Measurements from ENCODE around the gene FAM98A.

Gene FAM98A

DNA sequence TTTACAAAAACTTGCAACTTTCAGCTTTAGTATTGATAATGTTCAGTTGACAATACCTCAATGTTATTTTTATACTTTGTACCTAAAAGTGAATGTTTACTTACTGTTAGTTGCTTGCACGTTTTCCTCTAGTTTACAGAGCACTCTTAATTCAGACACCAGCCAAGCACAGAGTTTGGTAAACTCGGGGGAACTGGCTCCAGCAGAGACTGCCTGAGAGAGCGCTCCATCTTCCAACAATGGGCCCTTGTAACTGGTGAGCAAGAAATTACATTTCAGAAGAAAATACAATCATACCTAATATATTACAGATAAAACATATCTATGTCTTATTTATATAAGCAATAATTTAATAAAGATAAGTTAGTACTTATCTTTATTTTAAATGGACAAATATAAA is 3.7 kb downstream of the FAM98A start:
- peak in 1 of 2 donors; percentile 23 for DNase-seq

DNA sequence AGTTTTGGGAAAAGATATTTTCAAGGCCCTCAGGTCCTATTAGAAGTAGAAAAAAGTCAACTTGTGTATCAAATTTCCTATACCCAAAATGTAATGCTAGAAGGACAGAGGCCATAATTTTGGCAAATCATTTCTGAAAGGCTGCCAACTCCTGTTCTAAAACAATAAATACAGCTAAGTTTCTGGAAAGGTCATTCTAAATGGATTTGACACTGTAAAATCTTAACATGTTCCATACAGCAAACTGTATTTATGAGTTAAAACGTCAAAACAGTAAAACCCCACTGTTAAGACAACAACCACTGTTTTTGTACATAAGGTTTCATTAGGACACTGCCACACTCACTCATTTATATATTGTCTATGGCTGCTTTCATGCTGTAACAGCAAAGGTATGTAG is 9.7 kb downstream of the FAM98A start:
- DNase-seq: no peak

DNA sequence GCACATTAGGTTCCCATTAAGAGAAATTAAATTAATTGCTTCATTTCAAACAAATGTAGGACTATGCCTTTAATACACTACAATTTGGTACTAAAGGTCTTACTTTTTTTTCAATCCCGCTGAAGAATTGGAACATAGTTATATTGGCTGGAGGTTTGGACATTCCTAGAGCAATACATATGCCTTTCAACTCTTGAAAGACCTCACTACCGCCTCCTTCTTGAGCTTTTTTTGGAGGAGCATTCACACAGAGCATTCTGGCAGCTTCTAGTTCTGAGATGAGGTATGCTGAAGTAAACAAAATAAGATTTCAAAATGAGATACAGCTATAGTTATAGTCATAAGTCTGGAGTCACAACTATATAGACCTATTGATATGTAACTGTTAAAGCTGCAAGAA is 10.9 kb downstream of the FAM98A start:
- no peak for DNase-seq

- DNase-seq: no peak
Observed at GRCh38 chr2:33586766-33587165, 12.3 kb downstream of the FAM98A start.

DNA sequence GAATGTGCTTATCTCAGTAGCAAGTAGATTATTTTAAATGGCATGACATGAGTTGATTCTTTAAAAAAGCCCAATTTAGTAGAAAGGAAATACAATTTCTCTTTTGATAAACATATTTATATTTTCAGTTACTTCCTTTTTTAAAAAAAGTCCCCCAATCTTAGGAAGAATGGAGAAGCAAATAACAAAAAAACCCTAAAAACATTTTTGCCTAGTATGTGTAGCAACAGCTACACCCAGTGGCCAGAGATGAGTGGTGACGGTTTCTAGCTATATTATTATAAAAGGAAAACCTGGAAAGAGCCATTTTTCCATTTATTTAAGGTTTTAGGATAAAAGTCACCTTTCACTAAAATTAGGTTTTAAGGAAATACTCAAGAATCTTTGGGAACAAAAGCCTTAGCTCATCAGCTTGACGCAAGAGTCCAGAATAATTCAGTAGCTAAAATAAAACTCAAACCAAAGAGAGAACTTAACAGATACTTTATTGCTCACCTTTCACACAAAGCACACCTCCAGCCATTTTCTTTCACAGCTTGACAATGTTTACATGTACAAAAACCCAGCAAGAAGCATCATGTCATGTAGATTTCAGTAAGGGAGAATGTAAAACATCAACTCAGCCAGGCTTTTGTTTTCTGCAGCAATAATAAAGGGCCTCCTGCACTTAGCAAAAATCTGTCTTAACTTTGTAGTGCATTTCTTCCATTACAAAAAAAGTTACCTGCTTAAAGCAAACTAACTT is 15.7 kb downstream of the FAM98A start:
- DNase-seq: peak in 1 of 2 donors; percentile 82

- no peak for DNase-seq
Observed at GRCh38 chr2:33581872-33582271, 17.2 kb downstream of the FAM98A start.

- DNase-seq: no peak
Observed at GRCh38 chr2:33579227-33579626, 19.9 kb downstream of the FAM98A start.

- DNase-seq: no peak
Observed at GRCh38 chr2:33577668-33578067, 21.4 kb downstream of the FAM98A start.

DNA sequence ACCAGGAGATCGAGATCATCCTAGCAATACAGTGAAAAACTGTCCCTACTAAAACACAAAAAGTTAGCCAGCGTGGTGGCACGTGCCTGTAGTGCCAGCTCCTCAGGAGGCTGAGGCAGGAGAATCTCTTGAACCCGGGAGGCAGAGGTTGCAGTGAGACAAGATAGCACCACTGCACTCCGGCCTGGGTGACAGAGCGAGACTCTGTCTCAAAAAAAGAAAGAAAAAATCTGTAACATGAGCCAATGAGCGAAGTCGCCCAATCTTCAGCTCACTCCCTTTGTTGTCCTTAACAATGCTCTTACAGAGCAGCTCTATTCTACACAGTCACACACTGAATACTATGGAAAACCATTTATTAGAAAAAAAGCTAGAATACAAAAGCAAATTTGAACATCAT is 22.0 kb downstream of the FAM98A start:
- peak in 1 of 2 donors; percentile 57 for DNase-seq

- DNase-seq: no peak
Observed at GRCh38 chr2:33573657-33574056, 25.4 kb downstream of the FAM98A start.

DNA sequence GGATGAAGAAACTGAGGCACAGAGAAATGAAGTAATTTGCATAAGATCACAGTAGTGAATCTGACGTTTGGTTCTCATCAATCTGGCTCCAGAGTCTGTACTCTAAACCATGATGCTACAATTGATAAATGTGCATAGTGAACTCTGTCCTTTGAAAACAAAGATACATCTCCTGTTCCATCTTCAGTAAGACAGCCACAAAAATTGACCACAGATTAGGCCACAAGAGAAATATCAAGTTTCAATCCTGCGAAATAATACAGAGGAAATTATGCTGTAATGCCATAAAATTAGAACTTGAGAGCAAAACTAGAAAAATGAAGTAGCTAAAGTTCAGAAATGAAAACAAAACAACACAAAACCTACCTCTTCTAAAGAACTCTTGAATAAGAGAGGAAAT is 28.4 kb downstream of the FAM98A start:
- no peak for DNase-seq

DNA sequence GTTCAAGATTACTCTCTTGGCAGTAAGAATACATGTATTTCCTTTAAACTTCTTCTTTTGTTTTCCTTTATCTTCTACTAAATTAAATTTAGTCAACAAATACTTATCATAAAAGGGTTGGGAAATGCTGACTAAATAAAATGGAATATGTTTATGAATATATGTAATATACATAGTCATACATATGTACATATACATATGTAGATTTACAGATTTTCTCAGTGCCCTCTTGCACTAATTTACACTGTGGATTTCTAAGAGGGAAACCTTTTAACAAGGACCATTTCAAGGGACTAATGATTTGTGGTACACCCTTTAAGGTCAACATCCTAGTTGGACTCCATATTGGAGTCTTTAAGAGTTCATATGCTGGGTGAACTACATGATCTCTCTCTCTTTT is 37.2 kb downstream of the FAM98A start:
- no peak for DNase-seq

DNA sequence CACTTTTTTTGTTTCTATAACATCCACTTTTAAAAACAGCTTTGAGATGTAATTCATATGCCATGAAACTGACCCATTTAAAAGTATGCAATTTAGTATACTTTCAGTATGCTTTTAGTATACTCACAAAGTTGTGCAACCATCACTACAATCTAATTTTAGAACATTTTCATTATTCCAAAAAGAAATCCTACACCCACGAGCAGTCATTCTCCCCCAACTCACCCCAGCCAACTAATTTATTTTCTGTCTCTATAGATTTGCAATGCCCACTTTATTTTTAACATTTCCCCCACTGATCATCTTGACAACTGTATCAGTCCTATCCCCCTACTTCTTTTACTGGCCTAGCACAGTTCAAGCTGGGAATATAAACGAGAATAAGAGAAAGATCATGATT is 39.1 kb downstream of the FAM98A start:
- DNase-seq: no peak

GRCh38 chr2:33559328-33559727 is 39.8 kb downstream of the FAM98A start:
- no peak for DNase-seq

GRCh38 chr2:33555681-33556080 is 43.4 kb downstream of the FAM98A start:
- no peak for DNase-seq

GRCh38 chr2:33552758-33553461 is 46.2 kb downstream of the FAM98A start:
- DNase-seq: no peak

DNA sequence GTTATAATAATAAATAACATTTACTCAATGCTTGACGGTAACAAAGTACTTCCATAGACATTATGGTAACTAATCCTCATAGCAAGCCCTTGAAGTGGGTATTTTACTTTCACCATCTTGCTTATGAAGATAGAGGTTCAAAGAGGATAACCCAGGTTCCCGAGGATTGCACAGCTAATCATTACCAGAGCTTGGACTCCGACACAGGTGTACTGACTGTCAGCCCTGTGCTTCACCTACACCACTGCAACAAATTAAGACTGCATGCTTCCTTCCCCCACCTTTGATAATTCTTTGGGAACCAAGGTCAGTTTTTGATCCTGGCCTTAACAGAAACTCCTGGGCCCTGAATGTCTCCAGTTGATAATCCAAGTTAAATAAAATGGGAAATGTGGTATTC is 48.9 kb downstream of the FAM98A start:
- no peak for DNase-seq

GRCh38 chr2:33541243-33541642 is 57.9 kb downstream of the FAM98A start:
- no peak for DNase-seq

DNA sequence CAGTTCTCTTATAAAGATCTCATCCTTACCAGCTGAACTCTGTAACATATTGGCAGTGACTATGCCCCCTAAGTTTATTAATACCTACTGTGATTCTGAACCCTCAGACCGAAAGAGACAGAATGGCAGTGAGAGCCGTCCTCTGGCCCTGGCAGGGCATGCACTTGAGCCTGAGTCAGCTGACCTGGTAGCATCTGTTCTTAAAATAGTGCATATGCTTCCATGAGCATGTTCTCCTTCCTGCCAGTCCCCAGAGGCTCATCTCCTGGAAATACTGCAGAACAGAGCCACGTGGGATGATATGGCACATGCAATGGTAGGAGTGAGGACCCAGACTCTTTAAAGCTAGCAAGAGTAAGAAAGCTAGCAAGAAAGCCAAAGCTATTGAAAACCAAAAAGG is 63.7 kb downstream of the FAM98A start:
- DNase-seq: no peak

Data from hippocampal formation (tissue), 2 donors.